Endothelial cell of umbilical vein (primary cell): ENCODE data around the gene ZNF384. TPM values are rescaled to one million over a fixed set of nuclear protein-coding genes. Genes with fewer than 3 reads are reported as not detected.

Experiments
- BruUV-seq: library from RNA; stranded (reverse); fragments of 400-500 nt; replicated peaks from 2 replicates; lab custom pipeline; 2021; lab: Mats Ljungman, UMichigan
- CTCF ChIA-PET: fragments of 300-600, 350-600 bp; sonication (Branson Sonifier 250); formaldehyde crosslinking; loops from one replicate; lab custom pipeline; 2021; ENCODE audit warnings: antibody characterized with exemption, inconsistent platforms; lab: Charles Lee
- POLR2A ChIA-PET: fragments of 300-600, 350-600 bp; sonication (Branson Sonifier 250); formaldehyde crosslinking; loops from one replicate; lab custom pipeline; 2021; ENCODE audit warnings: antibody characterized with exemption, inconsistent platforms; lab: Charles Lee
- DNase-seq: peaks from one replicate; pipeline ENCODE4 v3.0.0-alpha.2; 2011; ENCODE audit warnings: low read depth, low spot score
- FAIRE-seq: peaks from 2 replicates; lab custom pipeline; 2011; peaks lifted over from hg19 to GRCh38; lab: Jason Lieb, UNC
- H2AFZ ChIP-seq: 2 replicates; pipeline ENCODE4 v1.6.0; 2012; ENCODE audit warnings: low read depth, low read length, control low read depth, inconsistent platforms
- H3K27ac ChIP-seq: 2 replicates; pipeline ENCODE4 v1.5.1; 2011; ENCODE audit warnings: low read depth, mild to moderate bottlenecking, control low read depth, low read length, moderate library complexity; ENCODE audit not compliant: insufficient read depth
- H3K27me3 ChIP-seq, 2 experiments: 2 replicates each; pipeline versions ENCODE4 v1.6.0 to v1.6.1; 2011; ENCODE audit warnings: low read length in 2 of 2, mixed read lengths in 1 of 2; ENCODE audit not compliant: control insufficient read depth in 2 of 2, insufficient read depth in 2 of 2
- H3K36me3 ChIP-seq, 2 experiments: 2 replicates in 1 of 2; 3 replicates in 1 of 2; pipeline ENCODE4 v1.5.1; 2011; ENCODE audit warnings: low read length in 2 of 2, mild to moderate bottlenecking in 1 of 2, moderate library complexity in 1 of 2; ENCODE audit not compliant: control insufficient read depth in 2 of 2, insufficient read depth in 2 of 2; ENCODE audit errors: extremely low read depth in 1 of 2
- H3K4me1 ChIP-seq: 3 replicates; pipeline ENCODE4 v1.5.1; 2011; ENCODE audit warnings: mild to moderate bottlenecking, low read length; ENCODE audit not compliant: control insufficient read depth, insufficient read depth; ENCODE audit errors: extremely low read depth
- H3K4me2 ChIP-seq: 2 replicates; pipeline ENCODE4 v1.6.1; 2011; ENCODE audit warnings: low read length, control low read depth, mixed read lengths; ENCODE audit not compliant: insufficient read depth
- H3K4me3 ChIP-seq, 3 experiments: fragments of 200-600 bp in 1 of 3; sonication (generic), shearing (Covaris generic) in 1 of 3; replicated peaks in 1 of 3; 2 replicates each; pipeline ENCODE4 v1.5.1; 2011 to 2016; ENCODE audit warnings: control low read depth in 3 of 3, low read length in 3 of 3, mild to moderate bottlenecking in 2 of 3, inconsistent platforms in 1 of 3, low read depth in 1 of 3, moderate library complexity in 1 of 3; ENCODE audit not compliant: insufficient read depth in 1 of 3
- H3K79me2 ChIP-seq: 2 replicates; pipeline ENCODE4 v1.6.0; 2012; ENCODE audit warnings: low read length, inconsistent platforms; ENCODE audit not compliant: control insufficient read depth, insufficient read depth
- H3K9ac ChIP-seq: replicated peaks from 2 replicates; pipeline ENCODE3; 2011; ENCODE audit warnings: low read length, control low read depth; ENCODE audit not compliant: insufficient read depth; ENCODE audit errors: extremely low read depth
- H3K9me1 ChIP-seq: replicated peaks from 3 replicates; pipeline ENCODE4 v1.6.0; 2011; ENCODE audit warnings: mild to moderate bottlenecking, low read length; ENCODE audit not compliant: control insufficient read depth, insufficient read depth; ENCODE audit errors: extremely low read depth
- H3K9me3 ChIP-seq: replicated peaks from 2 replicates; pipeline ENCODE4 v1.5.1; 2012; ENCODE audit warnings: low read length, inconsistent platforms; ENCODE audit not compliant: control insufficient read depth, insufficient read depth
- H4K20me1 ChIP-seq: replicated peaks from 2 replicates; pipeline ENCODE3; 2011; ENCODE audit warnings: mild to moderate bottlenecking, low read length; ENCODE audit not compliant: control insufficient read depth, insufficient read depth; ENCODE audit errors: extremely low read depth
- CTCF ChIP-seq, 2 donors: IDR thresholded peaks; 1 replicate in 1 of 2; 2 replicates in 1 of 2; pipeline ENCODE4 v1.5.1; 2011; ENCODE audit warnings: low read length in 2 of 2, mild to moderate bottlenecking in 2 of 2, moderate library complexity in 2 of 2, control low read depth in 1 of 2, inconsistent platforms in 1 of 2, low read depth in 1 of 2; ENCODE audit not compliant: insufficient read depth in 1 of 2; ENCODE audit errors: extremely low read depth in 1 of 2
- EZH2 ChIP-seq: IDR thresholded peaks from 2 replicates; pipeline ENCODE4 v1.6.1; 2012; ENCODE audit warnings: borderline replicate concordance, low read depth, mild to moderate bottlenecking, moderate library complexity, low read length, inconsistent platforms; ENCODE audit not compliant: severe bottlenecking
- FOS ChIP-seq: IDR thresholded peaks from 2 replicates; pipeline ENCODE4 v1.6.1; 2011; ENCODE audit warnings: mild to moderate bottlenecking, low read length, moderate library complexity, borderline replicate concordance; ENCODE audit not compliant: insufficient read depth
- GATA2 ChIP-seq: IDR thresholded peaks from 2 replicates; pipeline ENCODE4 v1.7.0; 2011; ENCODE audit warnings: low read depth, mild to moderate bottlenecking, moderate library complexity, mixed read lengths, low read length; ENCODE audit not compliant: insufficient read length, insufficient read depth
- JUN ChIP-seq: IDR thresholded peaks from 2 replicates; pipeline ENCODE4 v1.6.1; 2011; ENCODE audit warnings: borderline replicate concordance, low read depth; ENCODE audit not compliant: insufficient read length, insufficient read depth
- MAX ChIP-seq: IDR thresholded peaks from 2 replicates; pipeline ENCODE4 v1.6.1; 2011; ENCODE audit not compliant: insufficient read depth, insufficient read length
- MYC ChIP-seq: IDR thresholded peaks from one replicate; pipeline ENCODE4 v1.6.1; 2011; ENCODE audit warnings: mild to moderate bottlenecking, low read depth, low read length
- POLR2A ChIP-seq: IDR thresholded peaks from 2 replicates; pipeline ENCODE4 v1.6.1; 2012; ENCODE audit warnings: low read depth, mild to moderate bottlenecking, control low read depth, low read length
- POLR2AphosphoS5 ChIP-seq: IDR thresholded peaks from 2 replicates; pipeline ENCODE4 v1.6.1; 2012; ENCODE audit warnings: low read depth, mild to moderate bottlenecking, control low read depth, low read length, moderate library complexity; ENCODE audit not compliant: insufficient read depth
- dilution Hi-C: fragments of 300-500 bp; cut with MboI; formaldehyde crosslinking; loops from one replicate; pipeline ENCODE4 v1.15.0; 2019; ENCODE audit warnings: low sequenced_read_pairs; ENCODE audit not compliant: extremely low pct_ligation_motif_present
- intact Hi-C: fragments of 100-400 bp; cut with micrococcal nuclease; formaldehyde crosslinking; loops from one replicate; pipeline ENCODE4 v1.10.0; 2022
- polyA plus RNA-seq, 4 experiments: library from polyadenylated mRNA; depleted of rRNA in 3 of 4; stranded (reverse) in 3 of 4; unstranded in 1 of 4; fragments of >200 nt; gene quantifications; 2 replicates each; pipeline versions ENCODE4 v1.2.1 to v1.2.3, GENCODE V29; 2011 to 2012; ENCODE audit warnings: missing spikeins in 1 of 4
- total RNA-seq: library from RNA; stranded (reverse); gene quantifications from 2 replicates; pipeline ENCODE4 v1.2.3, GENCODE V29; 2021

Gene ZNF384
- total and polyA plus RNA-seq, 2 donors (not counting 3 experiments of a cell fraction or from before 2014, with no cell fraction given) = 52.8 to 58.3 TPM

- DNase-seq = no peak
- Histone ChIP-seq H3K79me2 (no peaks in the 10 kb centered on the region), H3K9me1 (no peaks in the 10 kb centered on the region), H2AFZ (no peak overlapping the region), H3K4me3 (no peak overlapping the region), H3K4me1 (no peaks in the 10 kb centered on the region), H3K4me2 (no peak overlapping the region), H4K20me1 (peaks cover 3% of the 10 kb centered on the region), H3K27me3 (no peaks in the 10 kb centered on the region), H3K36me3 (peaks cover 10 to 21% of the 10 kb centered on the region in 2 experiments), H3K9me3 (no peaks in the 10 kb centered on the region), H3K27ac (no peak overlapping the region), H3K9ac (no peak overlapping the region)
- FAIRE-seq = no peak
- ChIA-PET POLR2A (no interaction called here), CTCF (interaction anchor here (0.7 kb wide), 2 partner anchors 17 to 28 kb away, joined by 3 read pairs; no protein-coding TSS in a partner anchor)
- no peak for TF ChIP-seq GATA2
- TF ChIP-seq CTCF (IDR thresholded peaks at IDR 0.05; ENCODE audit: extremely low read depth in 1 of 2, insufficient read depth in 1 of 2, low read depth in 1 of 2, low read length in 2 of 2) = no peak
- TF ChIP-seq POLR2A = no peak
- no peak for TF ChIP-seq JUN
- TF ChIP-seq FOS = no peak
- TF ChIP-seq EZH2 = no peak
- no peak for TF ChIP-seq POLR2AphosphoS5
- TF ChIP-seq MAX = no peak
- no peak for TF ChIP-seq MYC
- dilution Hi-C loops (no loop called here), intact Hi-C loops (no loop called here)
- BruUV-seq = no TSS peak
Measured at GRCh38 chr12:6652391-6652790, 36.8 kb downstream of the ZNF384 start.
